Astrocyte of the spinal cord (primary cell): ENCODE data around the gene RALGAPB.

Experiments used
- DNase-seq: peaks from one replicate; pipeline ENCODE4 v3.0.0; 2011; ENCODE audit warnings: low read depth, low spot score
- H3K4me3 ChIP-seq: 2 replicates; pipeline ENCODE4 v1.5.1; 2011; ENCODE audit warnings: low read depth, mild to moderate bottlenecking, low read length, moderate library complexity
- CTCF ChIP-seq: IDR thresholded peaks from 2 replicates; pipeline ENCODE4 v1.5.1; 2012; ENCODE audit warnings: low read depth, mild to moderate bottlenecking, low read length, inconsistent platforms
- in situ Hi-C: cut with HindIII; loops from 2 replicates; pipeline ENCODE4 v1.10.0; 2017; ENCODE audit warnings: low sequenced_read_pairs

Gene RALGAPB

GRCh38 chr20:38537176-38537575, 64.5 kb downstream of the RALGAPB start:
- in situ Hi-C loops: no loop called here
- no peak for TF ChIP-seq CTCF

GRCh38 chr20:38538789-38539188, 66.1 kb downstream of the RALGAPB start:
- in situ Hi-C loops: no loop called here
- no peak overlapping the region for H3K4me3 ChIP-seq
- TF ChIP-seq CTCF: no peak
- no peak for DNase-seq

More at GRCh38 chr20:38537176-38537575, 64.5 kb downstream of the RALGAPB start:
- H3K4me3 ChIP-seq: no peak overlapping the region
- DNase-seq: no peak

- in situ Hi-C loops: no loop called here
- no peak overlapping the region for H3K4me3 ChIP-seq
- no peak for DNase-seq
- TF ChIP-seq CTCF: no peak
These were observed 70.6 kb downstream of the RALGAPB start for GRCh38 chr20:38543014-38543906.

GRCh38 chr20:38545771-38546170, 73.1 kb downstream of the RALGAPB start:
- no peak overlapping the region for H3K4me3 ChIP-seq
- no peak for TF ChIP-seq CTCF
- in situ Hi-C loops: no loop called here
- no peak for DNase-seq

- in situ Hi-C loops: no loop called here
- no peak for DNase-seq
- no peak for TF ChIP-seq CTCF
- no peak overlapping the region for H3K4me3 ChIP-seq
These were observed 74.8 kb downstream of the RALGAPB start for GRCh38 chr20:38547288-38548085.

- no peak overlapping the region for H3K4me3 ChIP-seq
- TF ChIP-seq CTCF: no peak
- in situ Hi-C loops: no loop called here
- DNase-seq: no peak
These were observed 75.9 kb downstream of the RALGAPB start for GRCh38 chr20:38548356-38549083.
